A549 (cell line): ENCODE measurements around the gene DDX52. TPM values are rescaled to one million over a fixed set of nuclear protein-coding genes. Genes with fewer than 3 reads are reported as not detected.

Experiments used
- ATAC-seq, 2 experiments: fragments of 200-7000 bp in 1 of 2; fragments of >200 bp in 1 of 2; cut with Nextera tagmentation in 1 of 2; cut with Tn5 transposase in 1 of 2; 3 replicates each; pipeline versions ENCODE4 v1.8.0 to v1.9.1; 2018 to 2020; ENCODE audit warnings: mild to moderate bottlenecking in 1 of 2, moderate library complexity in 1 of 2
- CTCF ChIA-PET: fragments of 300-600 bp; sonication (Branson Sonifier 250); formaldehyde crosslinking; extraction: SDS; loops from one replicate; lab custom pipeline; 2021; ENCODE audit warnings: antibody characterized with exemption, inconsistent platforms; lab: Yijun Ruan, JAX
- POLR2A ChIA-PET: fragments of 350-600 bp; formaldehyde crosslinking; extraction: SDS; loops from one replicate; lab custom pipeline; 2021; ENCODE audit warnings: antibody characterized with exemption, inconsistent platforms; lab: Yijun Ruan, JAX
- DNase-seq, 2 experiments: peaks; one replicate each; pipeline versions ENCODE4 v3.0.0 to v3.0.0-alpha.2; 2011 to 2016; ENCODE audit warnings: low read depth in 1 of 2, low spot score in 1 of 2
- FAIRE-seq: peaks from 2 replicates; lab custom pipeline; 2011; peaks lifted over from hg19 to GRCh38; lab: Jason Lieb, UNC
- H3K27ac ChIP-seq, 2 experiments: fragments of >200 bp; sonication (Bioruptor Twin); formaldehyde crosslinking; 3 replicates each; pipeline ENCODE4 v1.5.1; 2016 to 2017
- H3K4me1 ChIP-seq: fragments of >200 bp; sonication (Bioruptor Twin); formaldehyde crosslinking; 3 replicates; pipeline ENCODE4 v1.6.1; 2016
- H3K4me2 ChIP-seq: fragments of >200 bp; sonication (Bioruptor Twin); formaldehyde crosslinking; 3 replicates; pipeline ENCODE4 v1.6.1; 2016
- H3K4me3 ChIP-seq: fragments of >200 bp; sonication (Bioruptor Twin); formaldehyde crosslinking; 3 replicates; pipeline ENCODE4 v1.5.1; 2016
- H3K9me3 ChIP-seq: fragments of >200 bp; sonication (Bioruptor Twin); formaldehyde crosslinking; 3 replicates; pipeline ENCODE4 v1.6.1; 2016
- CBX2 ChIP-seq: fragments of 200-600 bp; sonication (generic); IDR thresholded peaks from 2 replicates; pipeline ENCODE4 v1.6.1; 2016; ENCODE audit warnings: low read depth, mild to moderate bottlenecking, borderline replicate concordance
- CEBPB ChIP-seq, 2 experiments: fragments of >200 bp in 1 of 2; sonication (Bioruptor Twin) in 1 of 2; formaldehyde crosslinking in 1 of 2; IDR thresholded peaks; 2 replicates each; pipeline ENCODE4 v1.6.1; 2012 to 2016
- EHF ChIP-seq: fragments of 250-450 bp; sonication (Bioruptor Pico); IDR thresholded peaks from 2 replicates; pipeline ENCODE4 v1.5.0; 2020; ENCODE audit warnings: mild to moderate bottlenecking
- EHMT2 ChIP-seq: fragments of 200-600 bp; sonication (generic); IDR thresholded peaks from 2 replicates; pipeline ENCODE4 v1.6.1; 2016; ENCODE audit warnings: antibody characterized with exemption, low read depth, mild to moderate bottlenecking, moderate library complexity
- ELK1 ChIP-seq: fragments of 150-350 bp; IDR thresholded peaks from 2 replicates; pipeline ENCODE4 v1.6.1; 2014; ENCODE audit warnings: low read depth, mild to moderate bottlenecking, low read length
- ESRRA ChIP-seq: fragments of 150-350 bp; IDR thresholded peaks from 2 replicates; pipeline ENCODE4 v1.6.1; 2014; ENCODE audit warnings: mild to moderate bottlenecking, low read length, borderline replicate concordance
- GATA3 ChIP-seq: IDR thresholded peaks from 2 replicates; pipeline ENCODE4 v1.6.1; 2012; ENCODE audit warnings: borderline replicate concordance
- HDAC2 ChIP-seq: fragments of 200-600 bp; sonication (generic); IDR thresholded peaks from 2 replicates; pipeline ENCODE4 v1.6.1; 2016
- HOXB5 ChIP-seq: fragments of 250-450 bp; sonication (Bioruptor Pico); IDR thresholded peaks from 2 replicates; pipeline ENCODE4 v1.5.0; 2020; ENCODE audit warnings: mild to moderate bottlenecking, moderate library complexity
- KDM1A ChIP-seq: fragments of 200-600 bp; sonication (generic); IDR thresholded peaks from 2 replicates; pipeline ENCODE4 v1.6.1; 2016; ENCODE audit warnings: low read depth, mild to moderate bottlenecking
- MYC ChIP-seq: IDR thresholded peaks from 2 replicates; pipeline ENCODE4 v1.6.1; 2012; ENCODE audit warnings: mild to moderate bottlenecking, inconsistent platforms, low read length, improper control_type of control experiment, borderline replicate concordance
- NR3C1 ChIP-seq: fragments of >200 bp; sonication (Bioruptor Twin); formaldehyde crosslinking; IDR thresholded peaks from 3 replicates; pipeline ENCODE4 v1.6.1; 2017
- PHF8 ChIP-seq: fragments of 200-600 bp; sonication (generic); IDR thresholded peaks from 2 replicates; pipeline ENCODE4 v1.6.1; 2016; ENCODE audit warnings: low read depth, mild to moderate bottlenecking, antibody characterized with exemption, moderate library complexity, borderline replicate concordance
- POLR2AphosphoS2 ChIP-seq: conservative IDR thresholded peaks from 2 replicates; pipeline ENCODE4 v1.6.1; 2012; ENCODE audit warnings: low read length, improper control_type of control experiment, inconsistent platforms
- RAD21 ChIP-seq, 2 experiments: fragments of >200 bp in 1 of 2; sonication (Bioruptor Twin) in 1 of 2; formaldehyde crosslinking in 1 of 2; IDR thresholded peaks in 1 of 2; conservative IDR thresholded peaks in 1 of 2; 2 replicates in 1 of 2; 3 replicates in 1 of 2; pipeline ENCODE4 v1.6.1; 2012 to 2018; ENCODE audit warnings: inconsistent platforms in 1 of 2
- RARB ChIP-seq: fragments of 250-450 bp; sonication (Bioruptor Pico); IDR thresholded peaks from 2 replicates; pipeline ENCODE4 v1.8.0; 2021; ENCODE audit warnings: mild to moderate bottlenecking, moderate library complexity
- RNF2 ChIP-seq: fragments of 200-600 bp; sonication (generic); IDR thresholded peaks from 2 replicates; pipeline ENCODE4 v1.6.1; 2016; ENCODE audit warnings: low read depth, mild to moderate bottlenecking, antibody characterized with exemption, moderate library complexity, borderline replicate concordance
- SREBF2 ChIP-seq: fragments of 450-650 bp; IDR thresholded peaks from 2 replicates; pipeline ENCODE4 v1.6.1; 2014; ENCODE audit warnings: mild to moderate bottlenecking, moderate library complexity
- TFCP2L1 ChIP-seq: fragments of 250-450 bp; sonication (Bioruptor Pico); IDR thresholded peaks from 2 replicates; pipeline ENCODE4 v1.5.0; 2021; ENCODE audit warnings: mild to moderate bottlenecking
- ZC3H11A ChIP-seq: fragments of 450-650 bp; IDR thresholded peaks from 2 replicates; pipeline ENCODE4 v1.6.1; 2014; ENCODE audit warnings: antibody characterized with exemption, mild to moderate bottlenecking
- ZNF302 ChIP-seq: fragments of 250-450 bp; sonication (Bioruptor Pico); IDR thresholded peaks from 2 replicates; pipeline ENCODE4 v1.9.0; 2021; ENCODE audit warnings: inconsistent platforms, mild to moderate bottlenecking, moderate library complexity
- ZSCAN20 ChIP-seq: fragments of 250-450 bp; sonication (Bioruptor Pico); IDR thresholded peaks from 2 replicates; pipeline ENCODE4 v1.8.0; 2022; ENCODE audit warnings: mild to moderate bottlenecking, moderate library complexity
- WGBS: methylation state at CpG from one replicate; pipeline ENCODE4 v1.1.6; 2017; ENCODE audit errors: missing lambda C conversion rate; 5-methylcytosine and 5-hydroxymethylcytosine counted together
- polyA plus RNA-seq, 4 experiments: library from polyadenylated mRNA; depleted of rRNA in 3 of 4; stranded (reverse); fragments of >200 nt; fragmentation: RNase III in 1 of 4; extraction: RNeasy Plus Mini Kit Qiagen cat#74134 plus additional on column Dnase treatment in 1 of 4; gene quantifications; 2 replicates in 3 of 4; 3 replicates in 1 of 4; pipeline ENCODE4 v1.2.3, GENCODE V29; 2011 to 2017
- TF ChIP-seq, protein P1 (sequence below): fragments of >200 bp; sonication (Bioruptor Twin); formaldehyde crosslinking; IDR thresholded peaks from 2 replicates; pipeline ENCODE4 v1.6.1; 2016
- TF ChIP-seq, protein P2 (sequence below): fragments of >200 bp; sonication (Bioruptor Twin); formaldehyde crosslinking; IDR thresholded peaks from 3 replicates; pipeline ENCODE4 v1.5.1; 2016
- TF ChIP-seq, protein P3 (sequence below): IDR thresholded peaks from 2 replicates; pipeline ENCODE4 v1.6.1; 2012

Gene DDX52
- polyA plus RNA-seq, 2 of the 4 experiments (the other 2 are of a cell fraction): 42.4 to 59.6 TPM

DNA sequence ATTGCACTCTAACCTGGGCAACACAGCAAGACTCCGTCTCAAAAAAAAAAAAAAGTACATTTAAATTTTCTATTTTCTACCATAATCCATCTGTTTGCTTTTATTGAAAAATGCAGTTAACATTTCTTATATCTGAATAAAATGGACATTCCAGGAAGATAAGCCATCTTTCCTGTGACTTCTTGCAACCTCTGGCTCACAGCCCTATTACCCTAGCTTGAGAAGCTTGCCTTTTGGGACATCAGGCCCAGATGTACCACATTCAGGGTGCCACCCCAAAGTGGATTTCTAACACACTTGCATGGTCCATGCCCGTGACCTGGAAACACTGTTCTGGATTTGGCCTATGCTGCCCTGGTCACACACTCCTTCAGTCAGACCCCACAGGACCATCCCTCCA, 30.1 kb upstream of the DDX52 start:
- FAIRE-seq: no peak
- over 99% methylated on average over 2 of the region's 2 CpGs for WGBS
- DNase-seq: no peak
- Histone ChIP-seq H3K9me3 (no peaks in the 10 kb centered on the region), H3K4me1 (peaks cover 24% of the 10 kb centered on the region), H3K4me2 (no peak overlapping the region), H3K27ac (peak overlapping the region in 1 of 2 experiments; percentile 40; a peak in 1 of 6 replicates), H3K4me3 (no peak overlapping the region)
- ATAC-seq: no peak
- ChIA-PET POLR2A (no interaction called here), CTCF (interaction anchor here (1.2 to 3.6 kb wide), 7 partner anchors 10 to 143 kb away, joined by 3 to 32 read pairs (median 10); partner anchors contain the start of gene HNF1B)
- TF ChIP-seq CBX2 (no peak), POLR2AphosphoS2 (no peak), SREBF2 (no peak), GATA3 (no peak), ZSCAN20 (CRISPR knock-in tag) (no peak), MYC (no peak), RNF2 (no peak), ESRRA (no peak), RAD21 (conservative IDR thresholded peaks at IDR 0.05 in 1 of 2, IDR thresholded peaks at IDR 0.05 in 1 of 2) (no peak), HOXB5 (CRISPR knock-in tag) (no peak), NR3C1 (no peak), ELK1 (no peak)
- TF ChIP-seq, protein P1, sequence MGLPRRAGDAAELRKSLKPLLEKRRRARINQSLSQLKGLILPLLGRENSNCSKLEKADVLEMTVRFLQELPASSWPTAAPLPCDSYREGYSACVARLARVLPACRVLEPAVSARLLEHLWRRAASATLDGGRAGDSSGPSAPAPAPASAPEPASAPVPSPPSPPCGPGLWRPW: no peak
- TF ChIP-seq, protein P2, sequence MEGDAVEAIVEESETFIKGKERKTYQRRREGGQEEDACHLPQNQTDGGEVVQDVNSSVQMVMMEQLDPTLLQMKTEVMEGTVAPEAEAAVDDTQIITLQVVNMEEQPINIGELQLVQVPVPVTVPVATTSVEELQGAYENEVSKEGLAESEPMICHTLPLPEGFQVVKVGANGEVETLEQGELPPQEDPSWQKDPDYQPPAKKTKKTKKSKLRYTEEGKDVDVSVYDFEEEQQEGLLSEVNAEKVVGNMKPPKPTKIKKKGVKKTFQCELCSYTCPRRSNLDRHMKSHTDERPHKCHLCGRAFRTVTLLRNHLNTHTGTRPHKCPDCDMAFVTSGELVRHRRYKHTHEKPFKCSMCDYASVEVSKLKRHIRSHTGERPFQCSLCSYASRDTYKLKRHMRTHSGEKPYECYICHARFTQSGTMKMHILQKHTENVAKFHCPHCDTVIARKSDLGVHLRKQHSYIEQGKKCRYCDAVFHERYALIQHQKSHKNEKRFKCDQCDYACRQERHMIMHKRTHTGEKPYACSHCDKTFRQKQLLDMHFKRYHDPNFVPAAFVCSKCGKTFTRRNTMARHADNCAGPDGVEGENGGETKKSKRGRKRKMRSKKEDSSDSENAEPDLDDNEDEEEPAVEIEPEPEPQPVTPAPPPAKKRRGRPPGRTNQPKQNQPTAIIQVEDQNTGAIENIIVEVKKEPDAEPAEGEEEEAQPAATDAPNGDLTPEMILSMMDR: no peak

DNA sequence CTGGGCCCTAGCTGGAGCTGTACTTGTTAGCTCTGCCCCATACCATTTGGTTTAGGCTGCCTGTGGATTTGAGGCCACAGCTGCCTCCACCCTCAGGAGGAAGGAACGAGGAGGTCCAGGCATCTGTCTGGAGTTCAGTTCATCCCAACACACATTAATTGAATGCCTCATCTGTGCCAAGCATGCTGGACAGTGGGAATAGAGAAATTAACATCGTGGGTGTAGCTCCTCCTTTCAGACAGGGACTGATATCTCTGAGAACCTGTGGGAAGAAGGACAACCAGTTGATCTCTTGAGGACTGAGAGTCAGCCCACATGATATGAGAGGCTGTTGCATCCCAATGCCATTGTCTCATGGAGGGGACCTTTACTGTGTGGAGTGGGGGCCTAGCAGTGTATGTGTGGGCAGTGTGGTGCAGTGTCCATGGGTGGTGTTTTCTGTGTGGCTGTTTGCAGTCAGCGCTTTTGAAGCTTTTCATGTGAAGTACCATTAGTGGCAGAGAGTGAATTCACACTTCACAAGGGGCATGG, 29.4 kb upstream of the DDX52 start:
- Histone ChIP-seq H3K4me3 (no peak overlapping the region), H3K4me2 (peak overlapping the region; percentile 62), H3K27ac (peak overlapping the region; percentile 72 to 85), H3K4me1 (peaks cover 24% of the 10 kb centered on the region), H3K9me3 (no peaks in the 10 kb centered on the region)
- FAIRE-seq (no peak), ATAC-seq (peak; percentile 3 to 33; a peak in 3 of 6 replicates), DNase-seq (no peak)
- ChIA-PET POLR2A (no interaction called here), CTCF (interaction anchor here (0.7 to 3.6 kb wide), 12 partner anchors 9 to 165 kb away, joined by 3 to 32 read pairs (median 4); partner anchors contain the start of gene HNF1B)
- WGBS: 56% methylated on average over 3 of the region's 3 CpGs
- TF ChIP-seq HOXB5 (CRISPR knock-in tag): no peak
- no peak for TF ChIP-seq EHMT2
- no peak for TF ChIP-seq KDM1A
- TF ChIP-seq EHF (CRISPR knock-in tag): no peak
- no peak for TF ChIP-seq PHF8
- no peak for TF ChIP-seq TFCP2L1 (CRISPR knock-in tag)
- TF ChIP-seq, protein P3, sequence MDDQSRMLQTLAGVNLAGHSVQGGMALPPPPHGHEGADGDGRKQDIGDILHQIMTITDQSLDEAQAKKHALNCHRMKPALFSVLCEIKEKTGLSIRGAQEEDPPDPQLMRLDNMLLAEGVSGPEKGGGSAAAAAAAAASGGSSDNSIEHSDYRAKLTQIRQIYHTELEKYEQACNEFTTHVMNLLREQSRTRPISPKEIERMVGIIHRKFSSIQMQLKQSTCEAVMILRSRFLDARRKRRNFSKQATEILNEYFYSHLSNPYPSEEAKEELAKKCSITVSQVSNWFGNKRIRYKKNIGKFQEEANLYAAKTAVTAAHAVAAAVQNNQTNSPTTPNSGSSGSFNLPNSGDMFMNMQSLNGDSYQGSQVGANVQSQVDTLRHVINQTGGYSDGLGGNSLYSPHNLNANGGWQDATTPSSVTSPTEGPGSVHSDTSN: no peak
- no peak for TF ChIP-seq ZNF302
- no peak for TF ChIP-seq ZSCAN20 (CRISPR knock-in tag)
- TF ChIP-seq CEBPB (IDR thresholded peaks at IDR 0.05): no peak
- no peak for TF ChIP-seq HDAC2
- no peak for TF ChIP-seq ELK1
- TF ChIP-seq RARB (CRISPR knock-in tag): no peak
- no peak for TF ChIP-seq ZC3H11A
- no peak for TF ChIP-seq RAD21 (conservative IDR thresholded peaks at IDR 0.05 in 1 of 2, IDR thresholded peaks at IDR 0.05 in 1 of 2)
